Measurements from ENCODE around the gene POLR2L. TPM values are rescaled to one million over a fixed set of nuclear protein-coding genes. Genes with fewer than 3 reads are reported as not detected.

Gene POLR2L
- total RNA-seq, 4 donors from 2014 or later = 95.5 to 165 (median 110) TPM

DNA sequence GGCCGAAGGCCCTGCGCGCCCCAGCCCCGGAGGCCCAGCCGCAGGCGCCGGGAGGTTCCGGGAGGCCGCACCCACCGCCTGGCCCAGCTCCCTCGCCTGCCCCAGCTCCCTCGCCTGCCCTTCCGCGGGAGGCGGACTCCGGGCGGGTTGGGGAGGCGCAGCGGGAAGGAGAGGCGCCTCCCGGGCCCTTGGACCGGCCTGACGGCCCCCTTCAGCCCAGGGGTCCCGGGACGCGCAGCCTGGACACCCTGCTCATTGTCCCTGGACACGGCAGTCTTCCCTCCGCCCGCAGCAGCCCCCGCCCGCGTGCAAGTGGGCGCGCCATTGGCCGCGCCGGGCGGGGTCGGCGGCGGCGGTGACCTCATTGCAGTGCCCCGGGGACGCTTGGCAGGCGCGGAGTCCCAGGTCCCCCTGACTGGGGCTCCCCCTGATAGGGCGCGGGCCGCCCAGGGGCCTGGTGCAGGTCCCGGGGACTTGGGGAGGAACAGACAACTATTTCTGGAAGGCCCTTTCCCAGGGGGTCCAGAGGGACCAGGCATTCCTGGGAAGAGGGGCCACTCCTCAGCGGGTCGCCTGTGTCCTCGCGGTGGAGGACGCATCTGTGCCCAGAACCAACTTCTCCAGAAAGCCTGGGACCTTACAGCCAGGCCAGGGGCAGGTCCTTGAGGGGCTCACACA is 9.1 kb downstream of the POLR2L start:
- DNase-seq (ENCODE audit: low spot score) = no peak
- peak; percentile 5 for ATAC-seq (ENCODE audit: low FRiP score)
- TF ChIP-seq, protein P1, sequence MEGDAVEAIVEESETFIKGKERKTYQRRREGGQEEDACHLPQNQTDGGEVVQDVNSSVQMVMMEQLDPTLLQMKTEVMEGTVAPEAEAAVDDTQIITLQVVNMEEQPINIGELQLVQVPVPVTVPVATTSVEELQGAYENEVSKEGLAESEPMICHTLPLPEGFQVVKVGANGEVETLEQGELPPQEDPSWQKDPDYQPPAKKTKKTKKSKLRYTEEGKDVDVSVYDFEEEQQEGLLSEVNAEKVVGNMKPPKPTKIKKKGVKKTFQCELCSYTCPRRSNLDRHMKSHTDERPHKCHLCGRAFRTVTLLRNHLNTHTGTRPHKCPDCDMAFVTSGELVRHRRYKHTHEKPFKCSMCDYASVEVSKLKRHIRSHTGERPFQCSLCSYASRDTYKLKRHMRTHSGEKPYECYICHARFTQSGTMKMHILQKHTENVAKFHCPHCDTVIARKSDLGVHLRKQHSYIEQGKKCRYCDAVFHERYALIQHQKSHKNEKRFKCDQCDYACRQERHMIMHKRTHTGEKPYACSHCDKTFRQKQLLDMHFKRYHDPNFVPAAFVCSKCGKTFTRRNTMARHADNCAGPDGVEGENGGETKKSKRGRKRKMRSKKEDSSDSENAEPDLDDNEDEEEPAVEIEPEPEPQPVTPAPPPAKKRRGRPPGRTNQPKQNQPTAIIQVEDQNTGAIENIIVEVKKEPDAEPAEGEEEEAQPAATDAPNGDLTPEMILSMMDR (IDR thresholded peaks at IDR 0.05) = no peak

DNA sequence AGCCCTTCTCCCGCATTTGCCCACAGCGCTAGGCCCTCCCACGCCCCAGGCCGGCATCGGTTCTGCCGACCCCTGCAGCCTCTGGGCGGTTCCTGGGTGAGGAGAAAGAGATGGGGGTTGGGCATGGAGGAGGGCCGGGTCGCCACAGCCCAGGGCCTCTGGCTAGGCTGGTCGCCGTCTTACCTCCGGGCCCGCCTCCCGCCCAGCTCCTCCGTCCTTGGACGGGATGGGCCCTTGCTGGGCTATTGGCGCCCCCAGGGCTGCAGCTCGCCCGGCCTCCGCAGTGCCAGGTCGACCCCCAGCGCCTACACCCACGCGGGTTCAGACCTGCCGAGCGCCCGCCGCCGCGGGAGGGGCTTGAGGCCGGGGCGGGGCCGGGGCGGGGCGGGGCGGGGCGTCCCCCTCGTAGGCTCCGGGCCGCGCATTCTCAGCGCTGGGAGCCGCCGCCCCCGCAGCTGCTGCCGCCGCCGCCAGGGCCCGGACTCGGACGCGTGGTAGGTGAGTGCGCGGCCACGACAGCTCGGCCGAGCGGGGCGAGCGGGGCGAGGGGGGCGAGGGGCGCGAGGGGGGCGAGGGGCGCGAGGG is 9.7 kb downstream of the POLR2L start, which contains the start of gene CD151:
Gene CD151, plus strand, starts transcription at position 424 of the 585 bp plus-strand sequence. CDS start 3,118 bp downstream, outside the sequence.
- TF ChIP-seq, protein P1 (IDR thresholded peaks at IDR 0.05) = no peak
- ATAC-seq (ENCODE audit: low FRiP score) (peak; percentile 19), DNase-seq (ENCODE audit: low spot score) (no peak)

DNA sequence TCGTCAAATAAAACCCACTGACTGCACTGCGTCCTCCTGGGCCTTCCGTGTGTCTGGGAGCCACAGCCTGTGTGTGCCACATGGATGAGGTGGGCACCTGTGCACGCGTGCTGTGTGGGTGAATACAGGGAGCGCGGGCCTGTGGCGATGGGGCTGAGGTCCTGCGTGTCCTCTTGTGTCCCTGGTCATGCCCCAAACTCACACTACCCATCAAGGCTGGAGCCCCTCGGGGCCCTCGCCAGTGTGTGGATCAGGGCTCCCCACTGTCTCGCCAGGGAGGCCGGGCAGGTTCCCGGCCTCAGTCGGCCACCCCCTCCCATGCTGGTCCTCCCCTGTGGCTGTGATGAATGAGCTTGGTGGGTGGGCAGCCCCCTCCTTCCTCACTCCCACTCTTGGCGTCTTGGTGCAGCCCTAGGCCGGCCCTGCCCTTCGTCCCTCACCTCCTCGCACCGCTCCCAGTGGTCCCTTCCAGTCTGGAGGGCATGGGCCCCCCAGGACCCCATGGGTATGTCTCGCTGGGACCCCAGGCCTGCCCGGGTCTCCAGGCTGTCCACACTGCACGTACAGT is 10.3 kb downstream of the POLR2L start:
- TF ChIP-seq, protein P1 (IDR thresholded peaks at IDR 0.05) = no peak
- ATAC-seq (ENCODE audit: low FRiP score) (no peak), DNase-seq (ENCODE audit: low spot score) (no peak)

DNA sequence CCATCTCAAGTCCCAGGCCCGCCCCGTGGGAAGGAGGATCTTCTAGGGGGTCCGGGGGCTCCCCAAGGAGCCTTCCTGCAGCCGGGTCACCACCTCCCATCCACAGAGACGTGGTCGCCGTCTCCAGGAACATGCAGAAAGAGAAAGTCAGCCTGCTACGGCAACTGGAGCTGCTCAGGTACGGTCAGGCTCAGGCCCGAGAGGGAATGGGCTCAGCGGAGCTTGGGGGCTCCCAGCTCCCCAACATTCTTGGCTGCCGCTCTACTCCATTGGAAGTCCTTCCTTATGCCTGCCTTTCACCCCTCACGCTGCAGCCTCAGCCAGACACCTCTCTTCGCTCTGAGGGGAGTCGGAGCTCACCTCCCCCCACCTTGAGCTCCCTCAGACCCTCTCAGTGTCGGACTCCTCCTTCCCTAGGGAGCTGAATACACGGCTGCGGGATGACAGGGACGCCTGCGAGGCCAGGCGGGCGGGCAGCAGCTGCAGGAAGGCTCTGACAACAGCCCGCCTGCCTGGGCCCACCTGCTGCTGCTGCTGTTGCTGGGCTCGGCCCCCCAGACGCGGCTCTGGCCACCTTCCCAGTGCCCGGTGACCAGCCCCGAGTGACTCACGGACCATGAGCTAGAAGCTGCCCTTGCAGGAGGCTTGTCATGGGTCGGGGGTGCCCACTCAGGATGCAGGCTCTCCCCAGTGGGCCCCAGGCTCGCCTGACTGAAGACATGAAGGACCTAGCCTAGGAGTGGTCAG is 11.0 kb downstream of the POLR2L start:
- TF ChIP-seq, protein P1 (IDR thresholded peaks at IDR 0.05) = no peak
- DNase-seq (ENCODE audit: low spot score) (no peak), ATAC-seq (ENCODE audit: low FRiP score) (no peak)

DNA sequence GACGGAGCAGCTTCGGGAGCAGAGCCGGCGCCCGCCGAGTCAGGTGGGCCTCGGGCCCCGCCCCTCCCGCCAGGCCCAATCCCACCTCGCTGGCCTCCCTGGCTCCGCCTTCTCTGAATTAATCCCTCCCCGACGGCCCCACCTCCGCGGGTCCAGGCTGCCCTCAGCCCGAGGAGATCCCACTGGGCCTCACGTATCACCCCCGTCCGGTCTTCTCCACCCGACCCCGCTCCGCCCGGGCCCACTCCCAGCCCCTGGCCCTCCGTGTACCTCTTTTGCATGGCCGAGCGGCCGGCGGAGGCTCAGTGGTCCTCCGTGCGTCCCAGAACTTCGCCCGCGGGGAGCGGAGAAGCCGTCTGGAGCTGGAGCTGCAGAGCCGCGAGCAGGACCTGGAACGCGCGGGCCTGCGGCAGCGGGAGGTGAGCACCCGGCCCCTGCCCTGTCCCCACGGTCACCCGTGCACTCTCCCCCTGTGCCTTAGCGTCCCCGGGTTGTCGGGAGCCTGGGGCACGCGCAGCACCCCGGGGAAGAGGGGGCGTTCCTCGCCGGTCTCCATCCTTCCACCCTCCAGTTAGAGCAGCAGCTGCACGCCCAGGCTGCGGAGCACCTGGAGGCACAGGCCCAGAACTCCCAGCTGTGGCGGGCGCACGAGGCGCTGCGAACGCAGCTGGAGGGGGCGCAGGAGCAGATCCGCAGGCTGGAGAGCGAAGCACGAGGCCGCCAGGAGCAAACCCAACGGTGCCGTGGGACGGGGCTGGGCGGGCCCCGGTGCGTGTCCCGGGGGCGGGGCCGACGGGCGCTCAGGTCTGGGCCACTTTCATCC is 11.8 kb downstream of the POLR2L start:
- ATAC-seq (ENCODE audit: low FRiP score) (peak; percentile 42), DNase-seq (ENCODE audit: low spot score) (no peak)
- TF ChIP-seq, protein P1 (IDR thresholded peaks at IDR 0.05) = no peak

DNA sequence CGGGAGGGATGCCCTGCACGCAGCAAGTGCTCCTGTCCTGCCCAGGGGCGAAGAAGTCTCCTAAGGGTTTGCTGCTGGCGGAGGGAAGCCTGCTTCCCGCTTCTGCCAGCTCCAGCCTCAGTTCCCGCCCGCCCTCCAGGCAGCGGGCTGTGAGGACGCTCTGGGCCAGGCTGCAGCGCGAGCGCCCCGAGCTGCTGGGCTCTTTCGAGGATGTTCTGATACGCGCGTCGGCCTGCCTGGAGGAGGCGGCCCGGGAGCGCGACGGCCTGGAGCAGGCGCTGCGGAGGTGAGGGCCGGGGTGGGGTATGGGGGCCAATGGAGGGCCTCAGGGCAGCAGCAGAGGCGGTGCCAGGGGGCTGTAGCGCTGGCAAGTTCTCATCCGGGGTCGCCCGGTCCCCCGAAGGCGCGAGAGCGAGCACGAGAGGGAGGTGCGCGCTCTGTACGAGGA is 12.5 kb downstream of the POLR2L start:
- TF ChIP-seq, protein P1 (IDR thresholded peaks at IDR 0.05) = no peak
- DNase-seq (ENCODE audit: low spot score) = no peak
- ATAC-seq (ENCODE audit: low FRiP score) = no peak

Data from omental fat pad (tissue), 4 donors.